NCI-H1105 treated with DMSO at 0.1 percent for 48 hours (cell line): Measurements from ENCODE around the gene SMIM14.
A peak's percentile ranks its signal among the peaks of the same experiment; 100 is the strongest.
"Not testable (repeated sequence)": the region's sequence is repeated elsewhere in the genome, so short reads cannot be mapped to it uniquely, and the experiment has no call there.

Experiments
- DNase-seq: peaks from one replicate; lab custom pipeline; 2025; lab: John Stamatoyannopoulos, UW

Gene SMIM14

GRCh38 chr4:39642885-39643552 lies 4.4 kb upstream of the SMIM14 start:
- DNase-seq, result no peak

- DNase-seq, result no peak
Measured at GRCh38 chr4:39641451-39641850, 2.8 kb upstream of the SMIM14 start.

- DNase-seq, result peak; percentile 23
Measured at GRCh38 chr4:39637586-39638353, 895 bp downstream of the SMIM14 start.

DNA sequence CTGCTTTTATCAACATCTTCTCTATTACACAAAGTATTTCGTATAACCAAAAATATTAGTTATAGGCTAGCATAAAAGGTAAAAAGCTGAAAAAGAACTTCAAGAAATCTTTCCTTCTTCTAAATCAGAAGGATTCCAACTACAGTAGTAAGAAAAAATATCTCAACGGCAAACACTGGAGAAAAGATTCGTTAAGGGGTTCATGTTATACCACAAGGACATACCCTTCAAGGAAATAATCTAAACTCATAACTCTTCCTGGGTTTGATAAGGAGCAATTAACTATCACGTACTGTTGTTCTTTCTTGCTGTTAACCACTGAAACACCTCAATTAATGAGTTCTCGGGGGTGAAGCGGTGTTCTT lies 1.5 kb downstream of the SMIM14 start:
- no peak for DNase-seq

GRCh38 chr4:39636531-39637184 lies 2.0 kb downstream of the SMIM14 start:
- DNase-seq, result no peak

- no peak for DNase-seq
Measured at GRCh38 chr4:39635023-39635422, 3.6 kb downstream of the SMIM14 start.

DNA sequence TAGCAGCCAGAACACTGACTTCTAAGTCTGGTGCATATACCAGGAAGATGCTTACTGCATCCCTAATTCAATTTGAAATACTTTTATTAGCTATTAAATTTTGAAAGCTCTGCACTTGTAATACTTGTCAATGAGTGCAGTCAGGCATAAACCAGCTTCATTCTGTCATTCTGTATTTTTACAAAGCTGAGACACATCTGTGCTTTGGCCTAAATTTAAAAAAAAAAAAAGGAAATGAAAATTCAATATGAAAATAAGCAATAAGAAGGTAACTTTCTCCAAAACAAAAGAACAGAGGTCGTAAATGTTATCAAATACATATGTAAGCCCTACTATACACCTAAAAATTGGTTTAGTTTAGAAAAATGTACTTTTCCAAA lies 7.0 kb downstream of the SMIM14 start:
- DNase-seq, result no peak

GRCh38 chr4:39627413-39627812 lies 11.3 kb downstream of the SMIM14 start:
- no peak for DNase-seq

DNA sequence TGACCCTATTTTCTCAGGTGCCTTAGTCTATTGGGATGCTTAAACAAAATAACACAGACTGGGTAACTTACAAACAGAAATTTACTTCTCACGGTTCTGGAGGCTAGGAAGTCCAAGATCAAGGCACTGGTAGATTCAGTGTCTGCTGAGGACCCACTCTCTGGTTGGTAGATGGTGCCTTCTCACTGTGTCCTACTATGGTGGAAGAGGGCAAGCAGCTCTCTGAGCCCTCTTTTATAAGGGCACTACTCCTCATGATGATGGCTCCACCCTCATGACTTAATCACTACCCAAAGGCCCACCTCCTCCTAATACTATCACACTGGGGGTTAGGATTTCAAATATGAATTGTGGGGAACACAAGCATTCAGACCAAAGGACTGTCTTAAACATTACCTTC lies 11.8 kb downstream of the SMIM14 start:
- no peak for DNase-seq

- DNase-seq, result no peak
Measured at GRCh38 chr4:39626261-39626660, 12.4 kb downstream of the SMIM14 start.

GRCh38 chr4:39621582-39621981 lies 17.1 kb downstream of the SMIM14 start:
- DNase-seq, result no peak

GRCh38 chr4:39620551-39621313 lies 17.9 kb downstream of the SMIM14 start:
- DNase-seq, result no peak

GRCh38 chr4:39617534-39617933 lies 21.1 kb downstream of the SMIM14 start:
- DNase-seq, result no peak

DNA sequence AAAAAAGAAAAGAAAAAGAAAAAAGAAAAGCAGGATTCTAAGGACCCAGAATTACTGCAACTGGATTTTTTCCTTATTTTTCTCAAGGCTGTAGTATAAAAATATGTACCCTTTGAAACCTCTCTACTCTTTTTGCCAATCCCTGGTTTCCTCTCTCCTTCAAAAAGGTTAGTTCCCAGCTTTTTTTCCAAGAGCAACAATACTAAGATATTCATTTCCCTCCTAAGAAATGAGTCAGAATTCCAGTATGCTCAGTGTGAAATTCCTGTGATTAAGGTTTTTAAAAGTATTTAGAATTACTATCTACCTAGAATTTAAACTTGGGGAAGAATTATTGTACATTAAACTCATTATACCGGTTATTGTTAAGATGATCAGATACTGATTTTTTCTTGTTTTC lies 22.0 kb downstream of the SMIM14 start:
- no peak for DNase-seq

DNA sequence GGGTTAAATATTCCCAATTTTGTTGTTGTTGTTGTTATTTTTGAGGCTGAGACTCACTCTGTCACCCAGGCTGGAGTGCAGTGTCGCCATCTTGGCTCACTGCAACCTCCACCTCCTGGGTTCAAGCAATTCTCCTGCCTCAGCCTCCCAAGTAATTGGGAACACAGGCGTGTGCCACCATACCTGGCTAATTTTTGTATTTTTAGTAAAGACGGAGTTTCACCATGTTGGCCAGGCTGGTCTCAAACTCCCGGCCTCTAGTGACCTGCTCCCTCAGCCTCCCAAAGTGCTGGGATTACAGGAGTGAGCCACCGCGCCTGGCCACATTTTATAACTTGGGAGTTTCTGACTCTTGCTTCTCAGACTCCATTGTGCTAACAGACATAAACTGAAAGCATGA lies 22.6 kb downstream of the SMIM14 start:
- DNase-seq, result not testable (repeated sequence)

DNA sequence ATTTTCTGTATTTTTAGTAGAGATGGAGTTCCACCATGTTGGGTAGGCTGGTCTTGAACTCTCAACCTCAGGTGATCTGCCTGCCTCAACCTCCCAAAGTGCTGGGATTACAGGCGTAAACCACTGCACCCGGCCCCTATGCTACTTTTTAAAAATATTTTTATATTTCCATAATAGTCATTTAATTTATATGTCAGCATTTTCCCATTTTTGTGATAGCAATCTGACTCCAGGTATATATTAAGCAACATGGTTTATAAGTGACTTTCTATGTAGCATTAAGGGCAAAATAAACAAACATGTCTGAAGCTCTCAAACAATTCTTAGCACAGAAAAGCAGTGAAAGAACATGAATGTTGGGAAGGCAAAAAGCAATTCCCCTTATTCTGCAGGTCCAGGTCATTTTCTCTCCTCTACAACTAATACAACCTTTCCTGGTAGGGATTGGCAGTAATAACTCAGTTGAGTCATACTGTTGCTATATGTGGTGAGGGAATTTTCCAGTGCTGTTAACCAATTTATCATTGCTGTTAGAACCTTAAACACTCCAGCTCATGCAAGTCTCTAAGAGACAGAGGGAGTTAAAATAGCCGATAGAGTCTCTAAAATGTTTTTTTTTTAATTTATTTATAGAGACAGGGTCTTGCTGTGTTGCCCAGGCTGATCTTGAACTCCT lies 24.0 kb downstream of the SMIM14 start:
- no peak for DNase-seq

DNA sequence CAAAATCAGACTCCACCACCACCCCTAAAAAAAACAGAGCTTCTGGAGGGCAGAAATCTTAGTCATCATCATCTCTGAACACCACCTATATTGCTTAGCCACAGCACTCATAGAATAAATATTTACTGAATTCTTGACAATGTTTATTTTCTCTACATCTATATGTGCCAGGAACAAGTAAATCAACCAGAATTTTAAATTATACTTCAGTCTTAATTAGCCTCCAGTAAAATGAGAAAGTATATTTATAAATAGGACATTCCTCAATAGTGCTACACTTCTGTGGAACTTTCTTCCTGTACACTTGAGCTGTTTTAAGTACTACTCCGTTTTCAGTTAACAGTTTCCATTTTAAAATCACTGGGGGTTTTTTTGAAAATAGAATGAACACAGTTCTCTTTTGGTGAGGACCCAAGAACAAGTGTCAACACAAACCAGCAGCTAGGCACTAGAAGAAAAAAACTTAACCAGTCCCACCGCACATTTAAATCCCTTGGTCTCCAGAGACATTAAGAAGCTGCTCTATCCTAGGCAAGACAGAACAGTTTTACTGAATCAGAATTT lies 25.5 kb downstream of the SMIM14 start:
- no peak for DNase-seq

DNA sequence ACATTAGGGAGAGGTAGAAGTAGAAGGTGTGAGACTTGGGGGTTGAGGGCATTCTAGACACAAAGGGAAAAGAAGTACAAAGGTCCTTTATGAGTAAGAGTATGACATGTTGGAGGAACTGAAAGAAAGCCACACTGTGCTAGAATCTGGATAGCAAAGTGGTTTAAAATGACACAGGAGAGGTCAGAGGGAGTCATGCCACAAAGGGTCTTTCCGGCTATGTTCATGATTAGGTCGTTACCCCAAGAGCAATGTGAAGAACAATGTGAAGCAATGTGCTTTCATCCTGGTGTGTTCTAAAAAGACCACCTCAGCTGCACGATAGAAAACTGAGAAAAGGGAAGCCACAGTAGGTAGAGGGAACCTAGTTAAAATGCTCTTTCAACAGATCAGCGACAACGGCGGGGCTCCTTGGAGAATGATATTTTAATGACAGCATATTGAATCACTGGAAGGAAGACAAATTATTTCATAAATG lies 29.2 kb downstream of the SMIM14 start:
- DNase-seq, result no peak

GRCh38 chr4:39608451-39608850 lies 30.2 kb downstream of the SMIM14 start:
- DNase-seq, result no peak

- no peak for DNase-seq
Measured at GRCh38 chr4:39606747-39607146, 31.9 kb downstream of the SMIM14 start.

DNA sequence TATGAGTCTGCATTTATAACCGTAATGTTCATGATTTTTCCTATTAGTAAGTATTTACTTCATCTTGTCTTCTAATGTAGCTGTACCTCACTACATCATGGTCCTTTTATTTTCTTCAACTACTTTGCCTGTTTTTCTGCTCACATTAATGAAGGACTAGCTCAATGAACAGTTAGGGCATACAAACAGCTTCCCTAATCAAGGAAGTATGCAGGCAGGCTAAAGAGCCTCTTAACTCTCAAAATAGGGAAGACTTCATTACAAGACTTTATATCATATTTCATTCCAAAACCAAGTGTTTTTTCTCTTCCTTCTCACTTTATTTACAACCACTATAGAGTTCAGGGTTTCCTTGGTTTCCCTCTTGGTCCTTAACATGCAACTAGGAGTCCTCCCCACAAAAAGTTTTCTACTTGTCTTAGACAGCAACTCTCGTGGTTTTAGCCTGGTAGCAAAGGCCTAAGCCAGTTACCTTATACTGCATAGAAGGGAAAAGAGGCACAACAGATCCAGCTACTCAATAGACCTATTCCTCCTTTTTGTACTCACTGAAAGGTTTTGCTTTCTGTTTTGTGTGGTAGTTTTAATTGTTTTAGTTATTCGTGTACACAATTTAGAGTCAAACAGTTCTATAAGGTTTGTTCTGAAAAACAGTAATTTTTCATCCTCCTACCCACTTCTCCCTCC lies 40.8 kb downstream of the SMIM14 start:
- DNase-seq, result no peak
